ENCODE data around the gene CYB561D1. TPM values are rescaled to one million over a fixed set of nuclear protein-coding genes. Genes with fewer than 3 reads are reported as not detected.

Gene CYB561D1
- total RNA-seq, 2 donors from 2014 or later, result 6.2 to 6.9 TPM

GRCh38 chr1:109537450-109538178 lies 43.7 kb downstream of the CYB561D1 start:
- no peaks in the 10 kb centered on the region for H3K9me3 ChIP-seq
- intact Hi-C loops (cut with DNase I), result no loop called here
- no peaks in the 10 kb centered on the region for H3K36me3 ChIP-seq (replicated peaks in 1 of 2; ENCODE audit: insufficient read depth in 1 of 2, low read depth in 2 of 2)
- DNase-seq (no peak), ATAC-seq (no peak)
- H3K4me3 ChIP-seq, result no peak overlapping the region
- H3K27ac ChIP-seq, result no peak overlapping the region
- TF ChIP-seq POLR2A (IDR thresholded peaks at IDR 0.05), result no peak
- TF ChIP-seq, protein P1, sequence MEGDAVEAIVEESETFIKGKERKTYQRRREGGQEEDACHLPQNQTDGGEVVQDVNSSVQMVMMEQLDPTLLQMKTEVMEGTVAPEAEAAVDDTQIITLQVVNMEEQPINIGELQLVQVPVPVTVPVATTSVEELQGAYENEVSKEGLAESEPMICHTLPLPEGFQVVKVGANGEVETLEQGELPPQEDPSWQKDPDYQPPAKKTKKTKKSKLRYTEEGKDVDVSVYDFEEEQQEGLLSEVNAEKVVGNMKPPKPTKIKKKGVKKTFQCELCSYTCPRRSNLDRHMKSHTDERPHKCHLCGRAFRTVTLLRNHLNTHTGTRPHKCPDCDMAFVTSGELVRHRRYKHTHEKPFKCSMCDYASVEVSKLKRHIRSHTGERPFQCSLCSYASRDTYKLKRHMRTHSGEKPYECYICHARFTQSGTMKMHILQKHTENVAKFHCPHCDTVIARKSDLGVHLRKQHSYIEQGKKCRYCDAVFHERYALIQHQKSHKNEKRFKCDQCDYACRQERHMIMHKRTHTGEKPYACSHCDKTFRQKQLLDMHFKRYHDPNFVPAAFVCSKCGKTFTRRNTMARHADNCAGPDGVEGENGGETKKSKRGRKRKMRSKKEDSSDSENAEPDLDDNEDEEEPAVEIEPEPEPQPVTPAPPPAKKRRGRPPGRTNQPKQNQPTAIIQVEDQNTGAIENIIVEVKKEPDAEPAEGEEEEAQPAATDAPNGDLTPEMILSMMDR (IDR thresholded peaks at IDR 0.05), result no peak
- no peaks in the 10 kb centered on the region for H3K27me3 ChIP-seq
- H3K4me1 ChIP-seq, result peaks cover 2% of the 10 kb centered on the region
- 63 to 79% methylated on average over 8 to 9 of the region's 9 CpGs for WGBS, 2 donors

DNA sequence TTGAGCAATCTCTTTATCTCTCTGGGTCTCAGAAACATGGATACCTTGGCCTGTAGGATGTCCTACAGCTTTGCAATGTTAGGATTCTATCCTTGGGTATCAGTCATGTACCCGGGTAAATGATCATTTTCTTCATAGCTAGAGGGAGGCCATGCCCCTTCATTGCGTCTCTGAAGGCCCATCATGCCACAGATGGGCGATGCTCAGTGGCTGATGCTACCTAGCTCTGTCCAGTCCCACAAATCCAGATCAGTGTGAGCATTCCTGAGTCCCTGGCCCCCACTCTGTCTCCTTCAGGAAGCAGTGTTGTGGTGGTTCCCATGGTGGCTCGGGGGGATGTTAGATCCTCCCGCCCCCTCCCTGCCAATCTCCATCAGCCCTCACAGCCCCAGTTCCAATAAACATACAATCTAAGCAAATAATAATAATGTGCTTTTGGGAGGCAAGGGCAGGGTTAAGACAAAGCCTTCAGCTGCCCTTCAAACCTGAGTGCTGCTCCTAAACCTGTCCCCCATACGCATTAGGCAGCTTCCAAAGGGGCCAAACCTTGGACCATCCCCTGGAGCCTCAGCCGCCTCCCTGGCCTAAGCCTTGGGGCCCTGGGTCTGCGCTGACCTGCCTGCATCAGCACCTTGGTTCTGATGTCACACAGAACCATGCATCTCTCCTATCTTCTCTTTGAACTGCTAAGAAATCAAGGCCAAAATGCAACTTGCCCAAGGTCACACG lies 45.1 kb downstream of the CYB561D1 start:
- DNase-seq (no peak), ATAC-seq (no peak)
- Histone ChIP-seq H3K27me3 (no peaks in the 10 kb centered on the region), H3K4me1 (no peaks in the 10 kb centered on the region), H3K36me3 (replicated peaks in 1 of 2; ENCODE audit: insufficient read depth in 1 of 2, low read depth in 2 of 2) (no peaks in the 10 kb centered on the region), H3K4me3 (no peak overlapping the region), H3K27ac (no peak overlapping the region), H3K9me3 (no peaks in the 10 kb centered on the region)
- intact Hi-C loops (cut with DNase I), result no loop called here
- TF ChIP-seq POLR2A (IDR thresholded peaks at IDR 0.05), result no peak
- TF ChIP-seq, protein P1 (IDR thresholded peaks at IDR 0.05), result no peak
- 74 to 82% methylated on average over 7 to 9 of the region's 9 CpGs for WGBS, 2 donors

DNA sequence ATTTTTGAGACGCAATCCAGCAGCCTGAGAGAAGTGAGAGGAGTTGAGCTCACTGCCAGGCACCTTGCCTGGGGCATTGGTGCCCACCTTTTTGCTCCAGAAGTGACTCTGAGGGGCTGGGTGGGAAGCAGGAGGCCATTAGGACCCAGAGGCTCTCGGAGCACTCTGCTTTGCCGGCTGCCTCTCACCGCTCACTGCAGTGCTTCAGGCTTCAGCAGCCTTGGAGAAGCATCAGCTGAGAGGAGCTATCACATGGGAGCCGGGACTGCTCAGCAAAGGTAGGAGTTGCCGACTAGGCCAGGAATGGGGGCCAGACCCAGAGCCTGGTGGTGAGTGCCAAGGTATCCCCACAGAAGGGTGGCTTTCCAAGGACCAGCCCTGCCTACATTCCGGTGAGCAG lies 45.8 kb downstream of the CYB561D1 start, which contains the start of gene GPR61:
Gene GPR61 (plus strand): TSS at position 197 of the 400 bp plus-strand sequence. CDS start 3,151 bp downstream, outside the sequence.
- no peak for TF ChIP-seq POLR2A (IDR thresholded peaks at IDR 0.05)
- TF ChIP-seq, protein P1 (IDR thresholded peaks at IDR 0.05), result no peak
- Histone ChIP-seq H3K36me3 (replicated peaks in 1 of 2; ENCODE audit: insufficient read depth in 1 of 2, low read depth in 2 of 2) (no peaks in the 10 kb centered on the region), H3K4me3 (no peak within 1 kb of the TSS), H3K27ac (no peak within 1 kb of the TSS), H3K4me1 (no peaks in the 10 kb centered on the region), H3K27me3 (no peaks in the 10 kb centered on the region), H3K9me3 (no peaks in the 10 kb centered on the region)
- intact Hi-C loops (cut with DNase I), result loop anchor here (5.0 to 10.0 kb wide), 2 partner anchors 88 to 235 kb away; no protein-coding TSS in a partner anchor
- 62 to 70% methylated on average over 1 to 7 of the region's 7 CpGs for WGBS, 2 donors
- DNase-seq (no peak), ATAC-seq (no peak)

GRCh38 chr1:109541102-109541501 lies 47.2 kb downstream of the CYB561D1 start:
- Histone ChIP-seq H3K36me3 (replicated peaks in 1 of 2; ENCODE audit: insufficient read depth in 1 of 2, low read depth in 2 of 2) (no peaks in the 10 kb centered on the region), H3K4me3 (no peak overlapping the region), H3K9me3 (no peaks in the 10 kb centered on the region), H3K27me3 (no peaks in the 10 kb centered on the region), H3K4me1 (no peaks in the 10 kb centered on the region), H3K27ac (no peak overlapping the region)
- WGBS, 2 donors, result 73 to 76% methylated on average over 3 of the region's 3 CpGs
- intact Hi-C loops (cut with DNase I), result loop anchor here (5.0 to 10.0 kb wide), 2 partner anchors 86 to 234 kb away; no protein-coding TSS in a partner anchor
- no peak for TF ChIP-seq POLR2A (IDR thresholded peaks at IDR 0.05)
- TF ChIP-seq, protein P1 (IDR thresholded peaks at IDR 0.05), result no peak
- no peak for ATAC-seq
- DNase-seq, result no peak

Measured in body of pancreas (tissue), 4 donors.